ENCODE measurements around the gene CNBP.
"Not testable (repeated sequence)": the region's sequence is repeated elsewhere in the genome, so short reads cannot be mapped to it uniquely, and the experiment has no call there.

DNA sequence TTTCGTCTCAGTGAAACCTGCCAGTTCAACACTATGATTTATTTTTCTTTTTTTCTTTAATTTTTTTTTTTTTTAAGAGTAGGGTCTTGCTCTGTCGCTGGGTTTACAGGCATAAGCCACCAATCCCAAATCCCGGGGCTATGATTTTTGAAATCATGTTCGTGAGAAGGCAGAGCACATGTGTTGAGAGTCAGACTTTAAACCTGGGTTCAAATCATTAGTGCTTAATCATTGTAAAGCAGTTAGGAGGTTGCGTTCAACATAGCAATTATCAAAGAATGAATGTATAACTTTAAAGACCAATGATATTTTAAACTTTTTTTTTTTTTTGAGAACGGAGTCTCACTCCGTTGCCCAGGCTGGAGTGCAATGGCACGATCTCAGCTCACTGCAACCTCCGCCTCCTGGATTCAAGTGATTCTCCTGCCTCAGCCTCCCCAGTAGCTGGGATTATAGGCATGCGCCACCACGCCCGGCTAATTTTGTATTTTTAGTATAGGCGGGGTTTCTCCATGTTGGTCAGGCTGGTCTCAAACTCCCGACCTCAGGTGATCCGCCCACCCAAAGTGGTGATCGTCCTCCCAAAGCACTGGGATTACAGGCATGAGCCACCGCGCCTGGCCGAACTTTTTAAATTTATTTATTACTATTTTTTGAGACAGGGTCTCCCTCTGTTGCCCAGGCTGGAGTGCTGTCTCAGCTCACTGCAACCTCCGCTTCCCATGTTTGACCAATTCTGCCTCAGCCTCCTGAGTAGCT lies 1.3 kb upstream of the CNBP start:
- TF ChIP-seq, protein P1, sequence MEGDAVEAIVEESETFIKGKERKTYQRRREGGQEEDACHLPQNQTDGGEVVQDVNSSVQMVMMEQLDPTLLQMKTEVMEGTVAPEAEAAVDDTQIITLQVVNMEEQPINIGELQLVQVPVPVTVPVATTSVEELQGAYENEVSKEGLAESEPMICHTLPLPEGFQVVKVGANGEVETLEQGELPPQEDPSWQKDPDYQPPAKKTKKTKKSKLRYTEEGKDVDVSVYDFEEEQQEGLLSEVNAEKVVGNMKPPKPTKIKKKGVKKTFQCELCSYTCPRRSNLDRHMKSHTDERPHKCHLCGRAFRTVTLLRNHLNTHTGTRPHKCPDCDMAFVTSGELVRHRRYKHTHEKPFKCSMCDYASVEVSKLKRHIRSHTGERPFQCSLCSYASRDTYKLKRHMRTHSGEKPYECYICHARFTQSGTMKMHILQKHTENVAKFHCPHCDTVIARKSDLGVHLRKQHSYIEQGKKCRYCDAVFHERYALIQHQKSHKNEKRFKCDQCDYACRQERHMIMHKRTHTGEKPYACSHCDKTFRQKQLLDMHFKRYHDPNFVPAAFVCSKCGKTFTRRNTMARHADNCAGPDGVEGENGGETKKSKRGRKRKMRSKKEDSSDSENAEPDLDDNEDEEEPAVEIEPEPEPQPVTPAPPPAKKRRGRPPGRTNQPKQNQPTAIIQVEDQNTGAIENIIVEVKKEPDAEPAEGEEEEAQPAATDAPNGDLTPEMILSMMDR (IDR thresholded peaks at IDR 0.05): not testable (repeated sequence)
- not testable (repeated sequence) for TF ChIP-seq POLR2A (IDR thresholded peaks at IDR 0.05)
